GM23248 (cell line): ENCODE results near the gene AOPEP.

ENCODE experiments used
- EZH2 ChIP-seq: fragments of 200-600 bp; sonication (generic); IDR thresholded peaks from 2 replicates; pipeline ENCODE4 v1.6.1; 2018; ENCODE audit warnings: antibody characterized with exemption, mild to moderate bottlenecking; ENCODE audit not compliant: insufficient read depth, poor library complexity, severe bottlenecking
- EZH2phosphoT487 ChIP-seq: fragments of 200-600 bp; sonication (generic); IDR thresholded peaks from 2 replicates; pipeline ENCODE4 v1.6.1; 2018; ENCODE audit warnings: antibody characterized with exemption, moderate library complexity, mild to moderate bottlenecking, low read depth; ENCODE audit not compliant: insufficient read depth

GRCh38 chr9:95124582-95125367 is 398.3 kb downstream of the AOPEP start:
- TF ChIP-seq EZH2, result no peak
- TF ChIP-seq EZH2phosphoT487, result no peak
